ENCODE measurements around the gene DCTD.

The DCTD gene

DNA sequence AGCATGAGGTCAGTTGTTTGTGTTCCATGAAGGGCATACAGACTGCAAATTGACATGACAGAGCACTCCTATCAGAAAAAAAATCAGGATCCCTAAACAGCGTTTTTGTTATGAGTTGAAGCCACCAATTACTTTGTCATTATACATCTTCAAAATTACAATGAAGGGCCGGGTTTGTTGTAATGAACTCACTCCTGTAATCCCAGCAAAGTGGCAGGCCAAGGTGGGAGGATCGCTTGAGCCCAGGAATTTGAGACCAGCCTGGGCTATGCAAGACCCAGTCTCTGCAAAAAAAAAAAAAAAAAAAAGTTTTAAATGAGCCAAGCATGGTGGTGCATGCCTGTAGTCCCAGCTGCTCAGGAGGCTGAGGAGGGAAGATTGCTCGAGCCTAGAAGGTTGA is 3.5 kb upstream of the DCTD start:
- no peaks in the 10 kb centered on the region for H3K27me3 ChIP-seq (ENCODE audit: low read length)

DNA sequence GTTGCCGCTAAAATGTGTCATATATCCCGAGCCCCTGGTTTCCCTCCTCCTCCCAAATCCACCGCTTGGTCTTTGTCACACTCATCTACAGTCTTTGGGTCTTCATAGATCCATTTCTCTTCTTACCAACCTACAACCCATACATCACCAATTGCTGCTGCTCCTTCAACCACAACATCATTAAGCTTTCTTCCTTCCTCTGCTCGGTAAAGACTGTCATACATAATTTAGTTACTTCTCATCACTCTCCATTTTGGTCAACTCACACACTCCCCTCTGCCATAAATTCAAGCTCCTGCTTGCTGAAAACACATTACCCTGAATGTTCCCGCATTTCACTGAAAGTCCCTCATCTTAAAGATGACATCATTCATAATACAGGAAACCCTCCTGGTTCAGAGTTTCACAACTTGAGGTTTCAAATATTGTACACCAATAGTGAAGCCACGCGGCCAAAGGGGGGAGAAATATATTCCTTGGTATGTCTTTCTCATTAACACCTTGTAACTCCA is 1.7 kb upstream of the DCTD start:
- no peak overlapping the region for H3K27ac ChIP-seq (ENCODE audit: low read depth, low read length)
- no peak overlapping the region for H3K4me3 ChIP-seq (ENCODE audit: insufficient read depth, low read length, poor library complexity, severe bottlenecking)

More for the DNA sequence above, 3.5 kb upstream of the DCTD start:
- H3K4me3 ChIP-seq (ENCODE audit: insufficient read depth, low read length, poor library complexity, severe bottlenecking): no peak overlapping the region
- H2AFZ ChIP-seq (ENCODE audit: low read depth, low read length, severe bottlenecking): no peak overlapping the region
- H4K20me1 ChIP-seq (ENCODE audit: low read depth, low read length): no peaks in the 10 kb centered on the region
- H3K9me3 ChIP-seq (ENCODE audit: insufficient read depth, low read length): no peaks in the 10 kb centered on the region
- no peak overlapping the region for H3K9ac ChIP-seq (ENCODE audit: low read length)
- H3K79me2 ChIP-seq (ENCODE audit: insufficient read depth, low read length): no peaks in the 10 kb centered on the region
- H3K27ac ChIP-seq (ENCODE audit: low read depth, low read length): no peak overlapping the region
- H3F3A ChIP-seq (ENCODE audit: insufficient read depth): peaks cover 8% of the 10 kb centered on the region
- H3K36me3 ChIP-seq (ENCODE audit: low read length): no peaks in the 10 kb centered on the region
- TF ChIP-seq, protein P1, sequence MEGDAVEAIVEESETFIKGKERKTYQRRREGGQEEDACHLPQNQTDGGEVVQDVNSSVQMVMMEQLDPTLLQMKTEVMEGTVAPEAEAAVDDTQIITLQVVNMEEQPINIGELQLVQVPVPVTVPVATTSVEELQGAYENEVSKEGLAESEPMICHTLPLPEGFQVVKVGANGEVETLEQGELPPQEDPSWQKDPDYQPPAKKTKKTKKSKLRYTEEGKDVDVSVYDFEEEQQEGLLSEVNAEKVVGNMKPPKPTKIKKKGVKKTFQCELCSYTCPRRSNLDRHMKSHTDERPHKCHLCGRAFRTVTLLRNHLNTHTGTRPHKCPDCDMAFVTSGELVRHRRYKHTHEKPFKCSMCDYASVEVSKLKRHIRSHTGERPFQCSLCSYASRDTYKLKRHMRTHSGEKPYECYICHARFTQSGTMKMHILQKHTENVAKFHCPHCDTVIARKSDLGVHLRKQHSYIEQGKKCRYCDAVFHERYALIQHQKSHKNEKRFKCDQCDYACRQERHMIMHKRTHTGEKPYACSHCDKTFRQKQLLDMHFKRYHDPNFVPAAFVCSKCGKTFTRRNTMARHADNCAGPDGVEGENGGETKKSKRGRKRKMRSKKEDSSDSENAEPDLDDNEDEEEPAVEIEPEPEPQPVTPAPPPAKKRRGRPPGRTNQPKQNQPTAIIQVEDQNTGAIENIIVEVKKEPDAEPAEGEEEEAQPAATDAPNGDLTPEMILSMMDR (IDR thresholded peaks at IDR 0.05; ENCODE audit: insufficient read depth, low read length, poor library complexity, severe bottlenecking): no peak
- no peak for TF ChIP-seq EZH2phosphoT487 (conservative IDR thresholded peaks at IDR 0.05; ENCODE audit: low read length)
- no peak overlapping the region for H3K4me2 ChIP-seq (ENCODE audit: low read depth, low read length, poor library complexity, severe bottlenecking)
- H3K9me2 ChIP-seq (replicated peaks; ENCODE audit: insufficient read depth, low read length): no peaks in the 10 kb centered on the region

DNA sequence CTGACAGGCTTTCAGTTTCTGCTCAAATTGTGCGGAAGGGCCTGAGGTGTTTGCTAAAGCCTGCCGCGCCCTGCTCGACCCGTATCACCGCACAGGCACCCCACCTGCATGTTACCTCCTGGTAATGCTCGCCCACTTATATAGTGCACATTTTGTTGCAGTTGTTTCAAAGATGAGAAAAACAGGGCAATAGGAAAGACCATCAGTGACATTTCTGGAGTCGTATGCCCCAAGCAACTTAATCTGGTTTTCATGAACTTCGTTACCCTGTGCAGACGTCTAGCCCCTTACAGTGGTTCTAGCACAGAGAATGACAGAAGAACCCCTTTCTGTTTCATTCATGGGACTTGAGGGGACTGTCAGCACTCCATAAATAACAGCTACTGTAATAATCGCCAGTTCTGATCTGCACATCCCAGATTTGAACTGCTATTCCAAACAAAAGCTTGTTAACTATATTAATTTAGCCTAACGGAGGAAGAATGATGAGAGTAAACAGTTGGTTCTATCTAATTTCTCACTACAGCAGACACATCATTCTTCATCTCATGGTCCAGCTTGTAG is 940 bp upstream of the DCTD start:
- H4K20me1 ChIP-seq (ENCODE audit: low read depth, low read length): no peaks in the 10 kb centered on the region
- peak overlapping the region; percentile 76 for H3K4me2 ChIP-seq (ENCODE audit: low read depth, low read length, poor library complexity, severe bottlenecking)
- peak overlapping the region; percentile 77 for H3K9ac ChIP-seq (ENCODE audit: low read length)
- TF ChIP-seq EZH2phosphoT487 (conservative IDR thresholded peaks at IDR 0.05; ENCODE audit: low read length): no peak
- TF ChIP-seq, protein P1 (IDR thresholded peaks at IDR 0.05; ENCODE audit: insufficient read depth, low read length, poor library complexity, severe bottlenecking): no peak
- H3K9me2 ChIP-seq (replicated peaks; ENCODE audit: insufficient read depth, low read length): no peaks in the 10 kb centered on the region
- H3F3A ChIP-seq (ENCODE audit: insufficient read depth): peaks cover 12% of the 10 kb centered on the region
- H3K27ac ChIP-seq (ENCODE audit: low read depth, low read length): no peak overlapping the region; the same call in 1 of the 2 replicates
- H3K79me2 ChIP-seq (ENCODE audit: insufficient read depth, low read length): no peaks in the 10 kb centered on the region
- H3K36me3 ChIP-seq (ENCODE audit: low read length): no peaks in the 10 kb centered on the region
- H3K27me3 ChIP-seq (ENCODE audit: low read length): no peaks in the 10 kb centered on the region
- peak overlapping the region; percentile 84 for H2AFZ ChIP-seq (ENCODE audit: low read depth, low read length, severe bottlenecking)
- H3K4me3 ChIP-seq (ENCODE audit: insufficient read depth, low read length, poor library complexity, severe bottlenecking): peak overlapping the region; percentile 66
- no peaks in the 10 kb centered on the region for H3K9me3 ChIP-seq (ENCODE audit: insufficient read depth, low read length)

More for the DNA sequence above, 1.7 kb upstream of the DCTD start:
- H3K9me2 ChIP-seq (replicated peaks; ENCODE audit: insufficient read depth, low read length): no peaks in the 10 kb centered on the region
- no peak overlapping the region for H3K4me2 ChIP-seq (ENCODE audit: low read depth, low read length, poor library complexity, severe bottlenecking)
- H4K20me1 ChIP-seq (ENCODE audit: low read depth, low read length): no peaks in the 10 kb centered on the region
- H3K27me3 ChIP-seq (ENCODE audit: low read length): no peaks in the 10 kb centered on the region
- H3K9me3 ChIP-seq (ENCODE audit: insufficient read depth, low read length): no peaks in the 10 kb centered on the region
- TF ChIP-seq EZH2phosphoT487 (conservative IDR thresholded peaks at IDR 0.05; ENCODE audit: low read length): no peak
- TF ChIP-seq, protein P1 (IDR thresholded peaks at IDR 0.05; ENCODE audit: insufficient read depth, low read length, poor library complexity, severe bottlenecking): no peak
- H3K36me3 ChIP-seq (ENCODE audit: low read length): no peaks in the 10 kb centered on the region
- peaks cover 12% of the 10 kb centered on the region for H3F3A ChIP-seq (ENCODE audit: insufficient read depth)
- H3K9ac ChIP-seq (ENCODE audit: low read length): no peak overlapping the region
- no peak overlapping the region for H2AFZ ChIP-seq (ENCODE audit: low read depth, low read length, severe bottlenecking)
- H3K79me2 ChIP-seq (ENCODE audit: insufficient read depth, low read length): no peaks in the 10 kb centered on the region

All from SU-DHL-6 (cell line).